GM18498 (cell line): Measurements from ENCODE around the gene ACTR8.

ENCODE experiments used
- ATAC-seq: cut with Tn5 transposase; IDR thresholded peaks from one replicate; pipeline ENCODE4 v1.9.1; 2021; ENCODE audit warnings: mild to moderate bottlenecking, moderate library complexity; ENCODE audit not compliant: unreplicated experiment

Gene ACTR8

GRCh38 chr3:53818221-53819162, 63.5 kb downstream of the ACTR8 start:
- no peak for ATAC-seq

- no peak for ATAC-seq
These were observed 64.1 kb downstream of the ACTR8 start for GRCh38 chr3:53817809-53818208.

GRCh38 chr3:53817211-53817610, 64.7 kb downstream of the ACTR8 start:
- no peak for ATAC-seq
